ENCODE results near the gene TTLL8.

GRCh38 chr22:50032109-50032871 lies 25.8 kb downstream of the TTLL8 start:
- no peak for TF ChIP-seq CTCF (IDR thresholded peaks at IDR 0.05)
- TF ChIP-seq POLR2A (IDR thresholded peaks at IDR 0.05) = no peak
